AG20443 (cell line): ENCODE results near the gene SDK1.
"Not testable (repeated sequence)": the region's sequence is repeated elsewhere in the genome, so short reads cannot be mapped to it uniquely, and the experiment has no call there.

Experiments
- DNase-seq: peaks from one replicate; pipeline ENCODE4 v3.0.0; 2012; ENCODE audit warnings: low spot score, mixed read lengths

The SDK1 gene

DNA sequence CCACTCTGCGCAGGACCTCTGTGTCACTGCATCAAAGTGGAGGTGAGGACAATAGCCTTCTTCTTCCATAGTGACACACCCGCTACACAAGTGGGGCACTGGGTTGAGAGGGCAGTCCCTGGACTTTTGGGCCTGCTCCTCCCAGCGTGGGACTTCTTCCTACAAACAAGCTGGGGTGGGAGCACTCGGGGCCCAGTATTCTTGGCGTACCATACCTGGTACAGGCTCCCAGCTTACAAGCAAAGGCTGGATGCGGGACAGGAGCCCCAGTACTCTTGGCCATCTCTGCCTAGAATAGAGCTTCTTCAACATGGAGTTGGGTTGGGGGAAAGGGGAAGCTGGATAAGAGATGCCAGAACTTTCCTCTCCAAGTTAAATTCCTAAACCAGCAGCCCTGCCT, 954.3 kb downstream of the SDK1 start:
- DNase-seq, result no peak

DNA sequence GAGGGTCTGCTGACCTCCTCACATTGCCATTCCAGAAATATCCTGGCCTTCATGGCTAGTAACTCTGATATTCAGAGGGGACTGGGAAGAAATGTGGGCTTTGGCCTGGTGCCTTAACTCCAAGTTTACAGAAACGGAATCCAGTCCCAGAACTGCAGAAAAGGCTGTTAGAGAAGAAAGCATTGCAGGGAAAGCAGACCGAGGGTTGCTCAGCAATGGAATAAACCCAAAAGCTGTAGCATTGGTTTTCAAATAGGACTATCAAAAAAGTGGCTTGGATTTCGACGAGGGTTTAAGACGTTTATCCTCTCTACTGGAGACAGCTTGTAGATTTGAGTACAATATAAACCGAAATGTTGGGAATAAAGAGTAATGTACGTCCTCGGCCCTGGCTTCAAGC, 955.2 kb downstream of the SDK1 start:
- DNase-seq, result no peak

DNA sequence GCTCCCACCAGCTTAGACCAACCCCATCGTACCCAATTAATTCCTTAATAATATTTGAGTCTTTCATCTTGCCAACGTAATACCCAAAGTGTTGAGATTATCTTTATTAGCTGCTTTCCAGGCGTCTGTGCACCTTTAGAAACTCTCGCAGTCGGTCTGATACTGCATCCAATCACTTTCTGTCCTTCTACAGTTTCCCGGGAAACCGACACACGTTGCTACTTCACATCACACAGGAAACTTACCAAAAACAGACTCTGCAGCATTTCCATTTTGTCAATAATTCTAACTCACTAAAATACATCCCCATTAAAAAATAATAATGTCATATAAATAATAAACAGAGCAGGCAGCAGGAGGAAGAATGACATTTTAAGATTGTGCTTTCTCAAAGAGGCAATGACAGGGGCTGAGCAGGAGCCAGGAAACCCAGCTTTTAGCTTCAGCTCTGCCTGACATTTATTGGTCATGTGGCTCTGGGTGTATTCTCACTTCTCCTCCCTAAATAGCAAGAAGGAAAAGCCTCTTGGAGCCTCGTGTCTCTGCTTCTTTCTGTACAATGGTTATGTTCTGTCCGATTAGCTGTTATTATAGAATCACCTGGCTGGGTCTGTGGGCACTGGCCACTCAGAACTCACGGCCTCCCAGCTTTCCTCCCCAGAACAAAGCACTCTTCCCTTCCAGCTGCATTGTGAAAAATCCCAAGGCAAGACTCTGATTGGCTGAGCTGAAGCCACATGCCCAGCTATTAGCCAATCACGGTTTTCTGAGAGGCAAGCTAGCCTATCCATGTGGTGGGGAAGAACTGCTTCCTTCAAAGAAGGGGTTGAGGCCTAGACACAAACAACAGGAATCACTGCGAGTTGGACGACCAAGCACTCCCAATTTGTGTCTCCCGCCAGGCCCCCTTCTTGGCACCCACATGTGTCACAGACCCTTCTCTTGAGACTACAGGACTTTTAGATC, 956.4 kb downstream of the SDK1 start:
- no peak for DNase-seq

DNA sequence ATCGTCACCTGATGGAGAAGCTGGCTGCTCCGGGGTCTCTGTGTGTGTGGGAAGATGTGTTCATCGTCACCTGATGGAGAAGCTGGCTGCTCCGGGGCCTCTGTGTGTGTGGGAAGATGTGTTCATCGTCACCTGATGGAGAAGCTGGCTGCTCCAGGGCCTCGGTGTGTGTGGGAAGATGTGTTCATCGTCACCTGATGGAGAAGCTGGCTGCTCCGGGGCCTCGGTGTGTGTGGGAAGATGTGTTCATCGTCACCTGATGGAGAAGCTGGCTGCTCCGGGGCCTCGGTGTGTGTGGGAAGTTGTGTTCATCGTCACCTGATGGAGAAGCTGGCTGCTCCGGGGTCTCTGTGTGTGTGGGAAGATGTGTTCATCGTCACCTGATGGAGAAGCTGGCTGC, 959.1 kb downstream of the SDK1 start:
- not testable (repeated sequence) for DNase-seq

DNA sequence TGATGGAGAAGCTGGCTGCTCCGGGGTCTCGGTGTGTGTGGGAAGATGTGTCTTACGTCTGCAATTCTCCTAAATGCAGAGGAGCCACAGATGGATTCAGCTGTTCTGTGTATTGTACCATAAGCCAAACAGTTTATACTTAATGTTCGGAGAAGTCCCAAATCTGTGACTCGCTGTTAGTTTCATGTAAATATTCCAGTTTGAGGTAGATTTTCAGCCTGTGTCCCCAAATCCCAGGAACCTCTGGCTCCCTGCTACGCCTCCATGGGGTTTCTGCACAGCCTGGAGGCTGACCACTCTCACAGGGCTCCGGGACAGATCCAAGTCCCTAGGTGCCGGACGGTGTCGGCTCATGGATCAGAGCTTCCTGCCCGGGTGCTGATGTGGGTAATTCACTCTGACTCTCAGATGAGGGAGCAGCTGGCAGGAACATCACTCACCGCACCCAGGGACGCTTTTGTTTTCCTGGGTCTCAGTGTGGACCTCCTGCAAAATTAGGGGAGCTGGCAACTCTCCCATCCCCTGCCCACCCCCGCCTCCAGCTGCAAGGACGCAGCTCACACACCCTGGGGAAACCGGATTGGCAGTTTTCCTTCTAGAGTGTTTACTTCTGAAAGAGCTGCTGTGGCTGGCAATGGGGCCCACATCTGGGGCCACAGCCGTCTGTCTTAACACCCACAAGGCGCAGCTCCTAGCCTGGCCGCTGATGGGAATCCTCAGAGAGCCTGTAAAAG, 960.0 kb downstream of the SDK1 start:
- no peak for DNase-seq

DNA sequence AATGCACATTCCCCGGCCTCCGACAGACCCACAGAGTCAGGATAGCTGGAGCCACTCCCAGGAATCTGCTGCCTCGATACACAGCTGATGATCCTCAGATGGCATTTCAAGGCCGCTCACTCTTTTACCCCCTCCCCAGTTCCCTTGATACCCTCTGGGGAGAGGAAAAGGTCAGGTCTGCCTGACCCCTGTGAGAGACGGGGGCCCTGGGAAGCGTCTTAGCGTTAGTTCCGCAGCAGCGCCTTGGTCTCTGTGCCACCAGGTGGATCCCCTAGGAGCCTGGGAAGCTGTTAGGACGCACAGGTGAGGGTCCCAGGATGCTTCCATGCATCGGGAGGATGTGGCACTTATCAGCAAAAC, 960.5 kb downstream of the SDK1 start:
- no peak for DNase-seq

DNA sequence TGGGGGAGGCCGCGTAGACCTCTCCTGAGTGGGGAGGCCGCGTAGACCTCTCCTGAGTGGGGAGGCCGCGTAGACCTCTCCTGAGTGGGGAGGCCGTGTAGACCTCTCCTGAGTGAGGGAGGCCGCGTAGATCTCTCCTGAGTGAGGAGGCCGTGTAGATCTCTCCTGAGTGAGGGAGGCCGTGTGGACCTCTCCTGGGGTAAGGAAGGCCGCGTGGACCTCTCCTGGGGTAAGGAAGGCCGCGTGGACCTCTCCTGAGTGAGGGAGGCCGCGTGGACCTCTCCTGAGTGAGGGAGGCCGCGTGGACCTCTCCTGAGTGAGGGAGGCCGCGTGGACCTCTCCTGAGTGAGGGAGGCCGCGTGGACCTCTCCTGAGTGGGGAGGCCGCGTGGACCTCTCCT, 963.2 kb downstream of the SDK1 start:
- not testable (repeated sequence) for DNase-seq

DNA sequence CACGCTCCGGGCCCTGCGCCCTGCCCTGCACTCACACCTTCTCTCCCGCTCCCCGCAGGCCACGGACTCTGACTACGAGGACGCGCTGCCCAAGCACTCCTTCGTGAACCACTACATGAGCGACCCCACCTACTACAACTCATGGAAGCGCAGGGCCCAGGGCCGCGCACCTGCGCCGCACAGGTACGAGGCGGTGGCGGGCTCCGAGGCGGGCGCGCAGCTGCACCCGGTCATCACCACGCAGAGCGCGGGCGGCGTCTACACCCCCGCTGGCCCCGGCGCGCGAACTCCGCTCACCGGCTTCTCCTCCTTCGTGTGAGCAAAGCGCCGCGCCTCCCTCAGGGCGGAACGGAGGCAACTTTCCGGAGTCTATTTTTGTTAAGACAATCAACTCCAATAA, 964.0 kb downstream of the SDK1 start:
- no peak for DNase-seq

DNA sequence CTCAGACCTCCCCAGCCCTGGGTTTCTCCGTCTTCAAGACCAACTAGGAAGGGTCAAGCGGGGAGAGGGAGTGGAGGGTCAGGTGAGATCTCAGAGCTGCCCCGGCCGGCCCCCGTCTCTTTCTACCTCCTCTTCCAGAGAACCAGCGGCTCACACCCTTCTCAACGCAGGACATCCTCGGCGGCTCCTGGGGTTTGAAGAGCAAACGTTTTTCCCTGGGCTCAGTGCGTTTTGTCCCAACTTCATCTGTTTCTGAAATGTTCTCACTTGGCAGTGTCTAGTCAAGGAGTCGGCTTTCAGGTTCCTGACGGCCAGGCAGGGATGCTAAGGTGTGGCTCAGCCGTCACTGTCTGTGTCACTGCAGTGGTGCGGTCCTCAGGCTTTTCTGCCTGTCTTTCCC, 964.6 kb downstream of the SDK1 start:
- DNase-seq, result no peak

DNA sequence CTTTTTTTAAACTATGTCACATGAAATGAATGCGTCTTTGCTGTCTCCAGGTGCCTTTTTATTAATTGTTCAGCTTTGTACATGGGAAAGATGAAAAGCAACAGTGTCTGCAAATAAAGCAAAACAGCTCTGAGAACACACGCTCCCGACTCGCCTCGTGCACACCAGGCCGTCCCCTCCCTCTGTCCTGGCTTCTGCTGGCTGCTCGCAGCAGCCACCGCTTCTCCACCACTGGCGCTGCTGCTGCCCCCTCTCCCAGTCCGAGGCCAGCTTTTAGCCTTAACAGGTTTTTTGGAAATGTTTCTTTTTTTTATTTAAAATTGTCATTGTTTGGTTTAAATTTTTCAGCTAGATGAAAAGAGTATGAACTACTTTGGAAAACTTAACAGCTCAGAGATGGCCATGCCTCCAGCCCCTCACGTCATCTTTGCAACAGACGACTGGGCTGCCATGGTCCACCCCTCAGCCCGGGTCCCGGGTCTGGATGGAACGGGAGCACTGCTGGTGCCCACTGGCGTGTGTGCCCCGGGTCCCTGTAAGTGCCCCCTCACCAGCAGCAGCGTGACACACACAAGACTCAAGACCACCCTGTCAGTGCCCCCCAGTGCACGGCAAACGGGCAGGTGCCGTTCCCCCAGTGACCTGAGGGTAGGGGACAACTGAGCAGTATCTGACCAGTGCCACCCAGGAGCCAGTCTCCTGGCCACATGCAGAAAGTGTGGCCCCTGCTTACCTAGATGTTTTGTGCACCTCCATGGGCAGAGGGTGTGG, 965.4 kb downstream of the SDK1 start:
- no peak for DNase-seq

DNA sequence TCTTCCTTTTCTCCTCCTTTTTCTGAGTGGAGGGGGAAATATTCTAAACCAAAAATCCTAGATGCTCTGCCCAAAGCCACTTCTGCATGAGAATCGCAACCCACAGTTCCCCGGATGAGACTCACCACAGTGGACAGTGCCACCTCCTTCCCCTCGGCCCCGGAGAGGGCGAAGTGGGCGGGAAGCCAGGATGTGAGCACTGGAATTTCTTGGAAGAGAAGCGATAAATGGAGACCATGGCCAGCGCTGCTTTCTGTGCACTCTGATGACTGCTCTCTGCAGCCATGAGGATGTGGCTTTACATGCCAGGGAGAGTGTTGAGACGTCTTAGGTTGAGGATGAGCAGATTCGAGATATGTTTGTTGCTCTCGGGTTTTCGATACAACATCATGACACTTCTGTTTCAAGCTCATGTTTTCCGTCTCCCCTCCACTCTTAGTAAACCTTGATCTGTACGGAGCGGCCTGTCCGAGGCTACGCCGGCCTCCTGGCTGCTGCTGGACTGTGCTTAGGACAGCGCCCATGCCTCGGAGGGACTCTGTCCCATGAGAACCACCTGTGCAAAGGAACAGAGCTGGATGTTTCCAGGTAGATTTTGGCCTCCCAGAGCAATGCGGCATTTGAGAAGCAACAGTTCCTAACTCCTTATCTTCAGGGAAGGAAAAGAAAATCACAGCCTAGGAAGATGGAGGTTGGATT, 966.4 kb downstream of the SDK1 start:
- DNase-seq, result no peak

DNA sequence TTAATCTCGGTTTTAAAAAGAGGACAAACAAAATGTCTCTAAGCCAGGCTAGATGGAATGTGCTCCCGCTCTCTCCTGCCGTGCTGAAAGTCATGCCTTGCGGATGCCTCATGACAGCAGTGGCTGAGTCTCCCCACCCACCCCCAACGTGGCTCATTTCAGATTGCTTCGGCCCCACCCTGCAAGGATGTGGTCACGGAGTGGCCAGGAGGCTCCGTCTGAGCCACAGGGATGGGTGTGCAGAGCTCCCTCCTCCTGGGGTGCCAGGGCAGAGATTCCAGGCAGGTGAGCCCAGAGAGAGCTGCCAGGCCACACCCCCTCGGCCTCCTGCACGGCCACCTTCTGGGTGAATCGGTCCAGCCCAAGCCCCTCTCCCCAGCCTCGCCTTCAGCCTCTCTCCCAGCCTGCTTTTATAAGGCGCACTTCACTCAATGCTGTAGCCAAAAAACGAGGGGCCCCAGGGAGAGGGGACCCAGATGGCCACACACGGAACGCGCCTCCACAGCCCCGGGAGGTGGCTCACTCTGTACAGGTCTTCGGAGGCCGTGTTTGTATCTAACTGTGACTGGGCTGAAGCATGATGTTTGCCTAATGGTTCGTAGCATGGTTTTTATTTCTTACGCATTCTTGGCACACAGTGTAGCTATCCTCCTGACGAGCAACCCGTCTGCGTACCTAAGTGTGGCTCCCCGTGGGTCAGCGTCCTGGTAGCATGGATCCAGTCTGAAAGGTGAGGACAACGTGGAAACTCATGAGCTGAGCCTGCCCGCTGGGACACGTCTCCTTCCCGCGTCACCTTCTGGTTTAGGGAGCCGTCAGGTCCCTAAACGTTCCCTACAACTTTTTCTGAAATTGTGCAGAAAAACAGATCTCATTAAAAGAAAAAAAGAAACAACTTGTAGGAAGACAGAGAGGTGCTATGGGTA, 967.3 kb downstream of the SDK1 start:
- no peak for DNase-seq

DNA sequence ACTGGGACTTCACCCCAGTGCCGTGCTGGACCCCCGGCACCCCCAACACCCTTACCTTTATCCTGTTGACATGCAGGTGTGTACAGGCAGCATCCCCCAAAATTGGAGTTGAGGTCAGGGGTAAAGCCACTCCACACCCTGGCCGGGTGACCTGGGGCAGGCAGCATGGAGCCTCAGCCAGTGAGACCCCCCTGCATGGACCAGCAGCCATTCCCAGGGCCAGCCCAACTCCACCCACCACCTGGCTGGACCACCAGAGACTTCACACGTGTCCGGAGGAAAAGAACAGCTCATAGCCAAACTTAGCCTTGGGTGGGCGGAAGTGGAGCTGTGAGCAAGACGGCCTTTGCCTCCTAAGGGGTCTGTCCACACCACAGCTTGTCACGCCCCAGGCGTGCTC, 968.0 kb downstream of the SDK1 start:
- no peak for DNase-seq

DNA sequence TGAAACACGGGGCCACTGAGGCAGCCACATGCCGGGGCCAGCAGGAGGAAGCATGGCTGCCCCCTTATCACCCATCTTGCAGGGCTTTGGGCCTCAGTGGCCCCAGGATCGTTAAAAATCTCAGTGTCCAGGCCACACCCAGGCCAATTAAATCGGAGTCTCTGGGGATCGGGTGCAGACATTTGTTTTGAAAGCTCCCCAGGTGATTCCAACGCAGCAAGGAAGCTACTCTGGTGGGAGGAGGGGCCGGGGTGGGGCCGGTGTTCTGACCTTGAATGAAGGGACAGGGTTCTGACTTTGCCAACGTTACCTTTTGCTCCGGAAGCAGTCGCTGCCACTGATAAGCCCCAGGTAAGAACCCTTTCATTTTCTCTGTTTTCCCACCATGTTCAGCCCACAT, 968.7 kb downstream of the SDK1 start:
- no peak for DNase-seq

DNA sequence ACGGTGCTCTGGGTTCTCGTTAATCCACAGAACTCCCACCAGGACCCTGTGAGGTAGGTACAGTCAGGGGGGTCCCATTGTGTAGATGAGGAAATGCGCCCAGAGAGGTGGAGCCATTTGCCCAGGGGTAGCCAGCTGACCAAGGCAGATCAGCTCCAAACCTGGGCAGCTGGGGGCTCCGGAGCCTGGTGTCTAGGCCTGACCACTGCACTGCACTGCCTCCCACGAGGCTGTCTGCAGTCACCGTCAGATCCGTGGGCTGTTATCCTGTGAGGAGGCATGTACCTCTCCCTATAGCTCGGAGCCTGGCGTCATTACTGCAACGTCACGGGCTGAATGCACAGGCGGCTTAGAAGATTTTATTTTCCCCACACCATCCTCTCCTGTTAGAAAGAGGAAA, 969.2 kb downstream of the SDK1 start:
- no peak for DNase-seq

DNA sequence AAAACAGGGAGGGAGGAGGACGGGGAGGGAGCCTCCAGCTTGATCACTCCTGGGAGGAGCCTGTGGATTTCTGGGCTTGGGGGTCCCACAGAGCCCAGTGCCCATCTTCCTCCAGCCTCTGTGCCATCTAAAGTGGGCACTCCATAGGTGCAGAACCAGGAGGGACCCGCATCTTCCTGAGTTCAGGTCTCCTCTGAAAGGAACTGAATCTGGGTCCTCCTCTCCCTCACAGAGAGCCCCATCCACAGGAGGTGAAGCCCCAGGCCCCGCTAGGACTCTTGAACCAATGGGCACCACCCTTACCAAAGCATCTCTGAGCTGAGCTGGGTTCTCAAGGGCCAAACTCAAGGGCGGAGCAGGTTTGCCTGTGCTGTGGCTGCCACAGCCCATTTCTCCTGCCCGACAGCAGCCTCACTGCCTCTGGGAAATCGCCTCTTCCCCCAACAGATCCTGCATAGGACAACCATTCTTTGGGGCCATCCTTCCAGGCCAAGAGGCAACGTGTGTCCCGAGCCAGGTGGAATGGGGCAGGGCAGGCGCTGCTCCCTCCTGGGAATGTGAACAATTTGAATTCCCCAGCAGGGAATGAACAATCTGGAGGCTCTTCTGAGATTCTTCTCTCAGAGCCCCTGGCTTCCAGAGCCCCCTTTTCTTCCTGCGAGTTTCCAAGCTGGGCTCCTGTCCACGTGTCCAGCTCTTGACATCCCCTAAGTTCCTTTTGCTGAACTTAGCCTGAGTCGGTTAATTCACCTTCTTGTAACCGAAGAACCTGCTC, 970.1 kb downstream of the SDK1 start:
- no peak for DNase-seq

DNA sequence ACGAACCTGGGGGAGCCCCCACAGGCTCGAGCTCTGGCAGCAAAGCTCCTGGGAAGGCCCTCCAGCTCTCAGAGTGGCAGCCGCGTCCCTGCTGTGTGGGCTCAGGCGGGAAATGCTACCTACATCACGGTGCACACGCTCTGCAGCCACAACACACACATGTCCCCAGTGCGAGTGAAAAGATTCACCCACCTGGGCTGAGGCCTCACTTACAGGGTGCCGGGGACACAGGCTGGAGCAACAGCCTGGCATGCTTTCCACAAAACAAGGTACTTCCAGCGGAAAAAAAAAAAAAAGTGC, 970.6 kb downstream of the SDK1 start:
- no peak for DNase-seq

DNA sequence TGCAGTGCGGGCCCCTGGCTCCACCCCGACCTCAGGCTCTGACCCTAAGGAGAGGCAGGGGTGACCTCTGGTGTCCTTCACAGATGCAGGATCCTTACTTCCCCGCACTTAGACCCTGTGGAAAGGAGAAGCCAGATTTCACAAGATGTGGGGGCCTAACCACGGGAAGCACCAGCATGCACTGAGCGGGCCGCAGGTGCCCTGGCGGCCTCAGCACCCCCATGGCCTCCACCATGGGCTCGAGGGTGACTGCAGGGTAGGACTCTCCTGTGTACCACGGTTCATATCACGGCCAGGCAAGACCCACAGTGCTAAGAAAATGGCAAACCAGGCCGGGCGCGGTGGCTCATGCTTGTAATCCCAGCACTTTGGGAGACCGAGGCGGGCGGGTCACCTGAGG, 971.1 kb downstream of the SDK1 start:
- DNase-seq, result no peak

DNA sequence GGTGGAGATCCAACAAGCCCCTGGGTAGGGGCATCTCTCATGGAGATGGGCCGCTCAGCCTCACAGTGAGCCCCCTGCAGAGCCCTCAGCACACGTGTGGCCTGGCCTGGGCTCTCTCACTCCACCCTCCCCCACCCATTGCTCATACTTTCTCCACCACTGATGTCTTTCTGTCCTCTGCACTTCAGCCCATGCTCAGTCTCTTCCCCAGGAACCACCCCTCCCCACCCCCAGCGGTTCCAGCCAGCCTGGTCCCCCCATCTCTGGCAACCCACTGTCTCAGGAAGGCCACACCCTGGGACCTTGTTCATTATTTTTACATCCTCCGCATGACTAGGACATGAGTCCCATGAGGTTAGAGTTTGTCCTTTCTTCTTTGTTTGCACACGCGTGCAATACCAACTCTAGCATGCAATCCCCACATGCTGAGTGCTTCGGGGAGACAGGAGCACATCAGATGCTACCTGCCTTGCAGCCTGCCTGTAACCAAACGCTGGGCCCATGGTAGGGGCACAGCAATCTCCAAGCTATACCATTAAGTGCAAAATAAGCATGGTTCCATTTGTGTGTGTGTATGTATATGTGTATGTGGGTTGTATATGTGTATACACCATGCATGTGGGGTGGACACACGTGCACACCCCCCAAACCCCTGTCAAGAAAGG, 972.6 kb downstream of the SDK1 start:
- DNase-seq, result no peak

DNA sequence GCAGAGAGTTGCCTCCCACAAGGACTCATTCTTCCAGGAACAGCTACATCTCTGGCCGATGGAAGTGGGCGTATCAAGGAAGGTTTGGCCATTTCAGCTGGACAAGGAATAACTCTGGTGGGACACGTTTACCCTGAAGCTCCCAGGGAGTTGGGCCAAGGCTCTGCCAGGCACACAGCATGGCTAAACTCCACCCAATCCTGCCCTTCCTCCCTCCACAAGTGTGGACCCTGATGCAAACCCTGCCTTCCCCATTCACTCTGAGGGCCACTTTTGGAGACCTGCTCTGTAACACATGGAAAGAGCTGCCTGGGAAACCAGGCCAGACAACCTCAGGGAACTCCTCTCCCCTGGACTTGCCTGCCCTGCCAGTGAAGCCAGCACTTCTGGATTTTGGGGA, 973.2 kb downstream of the SDK1 start:
- no peak for DNase-seq
